PC-3 (cell line): ENCODE measurements around the gene KHK.

Experiments used
- EZH2 ChIP-seq: fragments of 300-600 bp; sonication (generic); IDR thresholded peaks from one replicate; pipeline ENCODE4 v1.6.1; 2017; ENCODE audit warnings: antibody characterized with exemption, mild to moderate bottlenecking, low read length; ENCODE audit not compliant: unreplicated experiment
- EZH2phosphoT487 ChIP-seq: fragments of 300-600 bp; sonication (generic); IDR thresholded peaks from 2 replicates; pipeline ENCODE4 v1.6.1; 2018; ENCODE audit warnings: mild to moderate bottlenecking, antibody characterized with exemption, low read length, borderline replicate concordance
- TF ChIP-seq, protein P1 (sequence below): fragments of 300-600 bp; sonication (generic); conservative IDR thresholded peaks from 2 replicates; pipeline ENCODE4 v1.5.1; 2017; ENCODE audit warnings: antibody characterized with exemption, low read depth, mild to moderate bottlenecking, low read length

DNA sequence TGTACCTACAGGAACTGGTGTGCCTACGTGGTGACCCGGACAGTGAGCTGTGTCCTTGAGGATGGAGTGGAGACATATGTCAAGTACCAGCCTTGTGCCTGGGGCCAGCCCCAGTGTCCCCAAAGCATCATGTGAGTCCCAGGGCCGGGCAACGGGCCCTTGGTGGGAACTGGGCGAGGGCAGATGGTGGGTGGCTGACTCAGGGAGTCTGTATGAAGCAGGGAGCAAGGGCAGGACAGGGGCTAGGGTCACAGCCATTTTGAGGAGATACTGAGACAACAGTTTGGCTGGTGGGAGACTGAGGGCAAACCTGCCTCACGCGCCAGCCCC is 6.5 kb upstream of the KHK start:
- TF ChIP-seq, protein P1, sequence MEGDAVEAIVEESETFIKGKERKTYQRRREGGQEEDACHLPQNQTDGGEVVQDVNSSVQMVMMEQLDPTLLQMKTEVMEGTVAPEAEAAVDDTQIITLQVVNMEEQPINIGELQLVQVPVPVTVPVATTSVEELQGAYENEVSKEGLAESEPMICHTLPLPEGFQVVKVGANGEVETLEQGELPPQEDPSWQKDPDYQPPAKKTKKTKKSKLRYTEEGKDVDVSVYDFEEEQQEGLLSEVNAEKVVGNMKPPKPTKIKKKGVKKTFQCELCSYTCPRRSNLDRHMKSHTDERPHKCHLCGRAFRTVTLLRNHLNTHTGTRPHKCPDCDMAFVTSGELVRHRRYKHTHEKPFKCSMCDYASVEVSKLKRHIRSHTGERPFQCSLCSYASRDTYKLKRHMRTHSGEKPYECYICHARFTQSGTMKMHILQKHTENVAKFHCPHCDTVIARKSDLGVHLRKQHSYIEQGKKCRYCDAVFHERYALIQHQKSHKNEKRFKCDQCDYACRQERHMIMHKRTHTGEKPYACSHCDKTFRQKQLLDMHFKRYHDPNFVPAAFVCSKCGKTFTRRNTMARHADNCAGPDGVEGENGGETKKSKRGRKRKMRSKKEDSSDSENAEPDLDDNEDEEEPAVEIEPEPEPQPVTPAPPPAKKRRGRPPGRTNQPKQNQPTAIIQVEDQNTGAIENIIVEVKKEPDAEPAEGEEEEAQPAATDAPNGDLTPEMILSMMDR: no peak
- no peak for TF ChIP-seq EZH2phosphoT487
- no peak for TF ChIP-seq EZH2
